D721Med (cell line): ENCODE results near the gene UBE2I.

Experiments used
- DNase-seq: peaks from one replicate; pipeline ENCODE4 v3.0.0; 2011; ENCODE audit warnings: low spot score; ENCODE audit not compliant: insufficient read length
- FAIRE-seq: peaks from 2 replicates; lab custom pipeline; 2011; peaks lifted over from hg19 to GRCh38; lab: Jason Lieb, UNC
- TF ChIP-seq, protein P1 (sequence below): IDR thresholded peaks from 2 replicates; pipeline ENCODE4 v1.5.1; 2012; ENCODE audit warnings: mild to moderate bottlenecking, control low read depth; ENCODE audit not compliant: insufficient read depth; ENCODE audit errors: missing control alignments

The UBE2I gene

DNA sequence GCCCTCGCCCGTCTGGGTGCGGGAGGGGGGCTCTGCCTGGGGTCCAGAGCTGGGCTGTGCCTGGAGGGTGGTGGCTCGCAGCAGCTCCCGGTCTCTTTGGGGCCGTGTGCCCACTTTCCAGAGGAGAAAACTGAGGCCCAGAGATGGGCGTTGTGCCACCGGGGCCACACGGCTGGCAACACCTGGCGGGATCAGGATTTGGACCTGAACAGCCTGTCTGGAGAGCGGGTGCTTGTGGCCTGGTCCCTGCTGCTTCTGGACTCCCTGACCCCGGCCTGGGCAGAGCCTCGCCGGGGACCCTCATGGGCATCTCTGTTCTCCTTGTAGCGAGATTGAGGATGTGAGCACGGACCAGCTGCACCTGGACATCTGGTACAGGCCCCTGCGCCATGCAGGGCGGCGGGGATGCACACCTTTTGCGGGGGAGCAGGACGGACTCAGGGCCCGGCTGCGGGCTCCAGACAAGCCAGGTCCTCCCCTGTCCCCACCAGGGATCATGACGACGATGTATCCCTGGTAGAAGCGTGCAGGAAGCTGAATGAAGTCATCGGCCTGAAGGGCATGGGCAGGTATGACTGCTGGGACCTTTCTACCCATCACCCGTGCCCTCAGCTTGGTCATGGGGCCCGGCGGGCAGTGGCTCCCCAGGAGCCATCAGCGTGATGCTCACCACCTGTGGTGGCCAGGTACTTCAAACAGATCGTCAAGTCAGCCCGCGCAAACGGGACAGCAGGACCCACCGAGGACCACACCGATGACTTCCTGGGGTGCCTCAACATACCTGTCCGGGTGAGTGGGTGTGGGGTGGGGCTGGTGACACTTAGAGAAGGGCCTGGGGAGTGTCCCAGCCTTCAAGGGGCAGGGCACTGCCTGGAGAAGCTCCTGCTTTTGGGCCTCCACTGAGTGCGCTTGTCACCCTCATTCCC, 32.3 kb downstream of the UBE2I start:
- DNase-seq: no peak
- no peak for FAIRE-seq
- TF ChIP-seq, protein P1, sequence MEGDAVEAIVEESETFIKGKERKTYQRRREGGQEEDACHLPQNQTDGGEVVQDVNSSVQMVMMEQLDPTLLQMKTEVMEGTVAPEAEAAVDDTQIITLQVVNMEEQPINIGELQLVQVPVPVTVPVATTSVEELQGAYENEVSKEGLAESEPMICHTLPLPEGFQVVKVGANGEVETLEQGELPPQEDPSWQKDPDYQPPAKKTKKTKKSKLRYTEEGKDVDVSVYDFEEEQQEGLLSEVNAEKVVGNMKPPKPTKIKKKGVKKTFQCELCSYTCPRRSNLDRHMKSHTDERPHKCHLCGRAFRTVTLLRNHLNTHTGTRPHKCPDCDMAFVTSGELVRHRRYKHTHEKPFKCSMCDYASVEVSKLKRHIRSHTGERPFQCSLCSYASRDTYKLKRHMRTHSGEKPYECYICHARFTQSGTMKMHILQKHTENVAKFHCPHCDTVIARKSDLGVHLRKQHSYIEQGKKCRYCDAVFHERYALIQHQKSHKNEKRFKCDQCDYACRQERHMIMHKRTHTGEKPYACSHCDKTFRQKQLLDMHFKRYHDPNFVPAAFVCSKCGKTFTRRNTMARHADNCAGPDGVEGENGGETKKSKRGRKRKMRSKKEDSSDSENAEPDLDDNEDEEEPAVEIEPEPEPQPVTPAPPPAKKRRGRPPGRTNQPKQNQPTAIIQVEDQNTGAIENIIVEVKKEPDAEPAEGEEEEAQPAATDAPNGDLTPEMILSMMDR: no peak

DNA sequence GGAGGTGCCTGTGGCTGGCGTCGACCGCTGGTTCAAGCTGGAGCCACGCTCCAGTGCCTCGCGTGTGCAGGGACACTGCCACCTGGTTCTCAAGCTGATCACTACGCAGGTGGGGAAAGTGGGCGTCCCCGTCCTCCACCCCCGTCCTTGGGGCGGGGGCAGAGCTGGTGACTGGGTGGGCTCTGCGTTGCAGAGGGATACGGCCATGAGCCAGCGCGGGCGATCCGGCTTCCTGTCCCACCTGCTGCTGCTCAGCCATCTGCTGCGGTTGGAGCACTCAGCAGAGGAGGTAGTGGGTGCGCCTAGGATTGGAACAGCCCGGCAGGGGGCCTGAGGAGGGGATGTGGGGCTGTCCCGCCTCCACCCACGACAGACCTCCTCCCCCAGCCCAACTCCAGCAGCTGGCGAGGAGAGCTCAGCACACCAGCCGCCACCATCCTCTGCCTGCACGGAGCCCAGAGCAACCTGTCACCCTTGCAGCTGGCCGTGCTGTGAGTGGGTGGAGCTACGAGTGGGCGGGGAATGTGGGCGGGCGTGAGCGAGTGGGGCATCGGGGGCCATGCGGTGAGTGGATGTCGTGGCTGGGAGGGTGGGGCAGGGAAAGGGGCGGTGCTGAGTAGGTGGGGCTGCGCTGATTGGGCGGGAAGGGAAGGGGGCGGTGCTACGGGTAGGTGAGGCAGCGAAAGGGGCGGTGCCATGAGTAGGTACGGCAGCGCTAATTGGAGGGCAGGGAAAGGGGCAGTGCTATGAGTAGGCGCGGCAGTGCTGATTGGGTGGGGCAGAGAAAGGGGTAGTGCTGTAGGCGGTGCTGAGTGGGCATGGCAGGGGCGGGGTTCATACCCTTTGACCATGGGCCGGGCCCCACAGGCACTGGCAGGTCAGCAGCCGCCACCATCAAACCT, 33.3 kb downstream of the UBE2I start:
- DNase-seq (peak; percentile 100), FAIRE-seq (no peak)
- TF ChIP-seq, protein P1: no peak

DNA sequence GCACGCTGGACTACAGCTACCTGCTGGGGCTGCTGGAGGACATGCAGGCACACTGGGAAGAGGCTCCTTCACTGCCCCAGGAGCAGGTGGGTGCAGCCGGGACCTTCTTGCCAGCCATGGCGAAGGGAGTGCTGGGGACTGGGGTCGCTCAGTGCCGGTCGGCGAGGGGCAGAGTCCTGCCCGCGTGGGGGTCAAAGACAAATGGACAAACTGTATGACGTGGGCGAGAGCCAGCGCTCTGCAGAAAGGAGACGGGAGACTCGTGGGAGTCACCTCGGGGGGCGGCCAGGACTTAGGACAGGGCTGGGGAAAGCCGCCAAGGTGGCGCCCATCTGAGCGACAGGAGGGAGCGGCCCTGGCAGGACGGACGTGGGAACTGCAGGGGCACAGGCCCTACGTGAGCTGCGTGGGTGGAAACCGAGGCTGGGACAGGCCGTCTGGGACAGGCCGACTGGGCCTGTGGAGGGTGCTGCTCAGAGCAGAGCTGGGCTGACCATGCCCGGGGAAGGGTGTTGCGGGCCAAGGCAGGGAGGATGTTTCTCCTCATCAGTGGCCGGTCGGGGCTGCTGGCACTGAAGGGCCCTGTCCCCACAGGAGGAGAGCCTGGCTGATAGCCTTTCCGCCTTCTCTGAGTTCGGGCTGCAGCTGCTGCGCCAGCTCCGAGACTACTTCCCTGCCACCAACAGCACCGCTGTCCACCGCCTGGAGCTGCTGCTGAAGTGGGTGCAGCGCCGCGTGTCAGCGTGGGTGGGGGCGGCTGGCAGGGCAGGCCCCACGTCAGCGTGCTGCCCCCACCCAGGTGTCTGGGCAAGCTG, 34.2 kb downstream of the UBE2I start:
- DNase-seq (no peak), FAIRE-seq (no peak)

DNA sequence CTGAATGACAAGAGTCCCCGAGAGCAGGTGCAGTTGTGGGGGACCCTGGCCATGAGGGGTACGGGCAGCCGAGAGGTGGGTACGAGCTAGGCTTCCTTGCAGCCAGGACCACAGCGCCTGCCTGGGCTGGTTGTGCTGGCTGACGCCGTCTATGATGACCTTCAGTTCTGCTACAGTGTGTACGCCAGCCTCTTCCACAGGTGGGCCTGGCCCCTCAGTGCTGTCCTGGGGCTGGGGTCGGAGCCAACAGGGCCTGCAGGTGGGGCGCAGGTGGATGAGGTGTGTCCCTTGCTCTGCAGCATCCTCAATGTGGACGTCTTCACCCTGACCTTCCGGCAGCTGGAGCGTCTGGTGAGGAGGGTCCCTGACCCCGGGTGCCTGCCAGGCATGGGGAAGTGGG, 35.1 kb downstream of the UBE2I start:
- TF ChIP-seq, protein P1: no peak
- DNase-seq: no peak
- no peak for FAIRE-seq

More for the DNA sequence above, 34.2 kb downstream of the UBE2I start:
- TF ChIP-seq, protein P1: no peak

DNA sequence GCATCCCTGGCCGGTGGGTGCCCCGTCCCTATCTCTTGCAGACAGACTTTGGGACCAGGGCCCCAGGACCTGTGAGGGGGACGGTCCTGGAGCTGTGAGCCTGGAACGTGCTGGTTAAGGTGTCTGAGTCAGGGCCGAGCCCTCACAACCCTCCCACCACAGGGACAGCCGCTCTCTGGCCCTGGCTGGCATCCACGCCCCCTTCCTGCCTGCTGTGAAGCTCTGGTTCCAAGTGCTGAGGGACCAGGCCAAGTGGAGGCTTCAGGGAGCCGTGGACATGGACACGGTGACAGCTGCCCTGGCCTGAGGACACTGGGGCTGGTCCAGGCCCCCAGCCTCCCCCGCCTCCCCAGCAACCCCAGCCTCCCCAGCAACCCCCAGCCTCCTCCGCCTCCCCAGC, 35.7 kb downstream of the UBE2I start:
- FAIRE-seq (no peak), DNase-seq (no peak)
- TF ChIP-seq, protein P1: no peak

DNA sequence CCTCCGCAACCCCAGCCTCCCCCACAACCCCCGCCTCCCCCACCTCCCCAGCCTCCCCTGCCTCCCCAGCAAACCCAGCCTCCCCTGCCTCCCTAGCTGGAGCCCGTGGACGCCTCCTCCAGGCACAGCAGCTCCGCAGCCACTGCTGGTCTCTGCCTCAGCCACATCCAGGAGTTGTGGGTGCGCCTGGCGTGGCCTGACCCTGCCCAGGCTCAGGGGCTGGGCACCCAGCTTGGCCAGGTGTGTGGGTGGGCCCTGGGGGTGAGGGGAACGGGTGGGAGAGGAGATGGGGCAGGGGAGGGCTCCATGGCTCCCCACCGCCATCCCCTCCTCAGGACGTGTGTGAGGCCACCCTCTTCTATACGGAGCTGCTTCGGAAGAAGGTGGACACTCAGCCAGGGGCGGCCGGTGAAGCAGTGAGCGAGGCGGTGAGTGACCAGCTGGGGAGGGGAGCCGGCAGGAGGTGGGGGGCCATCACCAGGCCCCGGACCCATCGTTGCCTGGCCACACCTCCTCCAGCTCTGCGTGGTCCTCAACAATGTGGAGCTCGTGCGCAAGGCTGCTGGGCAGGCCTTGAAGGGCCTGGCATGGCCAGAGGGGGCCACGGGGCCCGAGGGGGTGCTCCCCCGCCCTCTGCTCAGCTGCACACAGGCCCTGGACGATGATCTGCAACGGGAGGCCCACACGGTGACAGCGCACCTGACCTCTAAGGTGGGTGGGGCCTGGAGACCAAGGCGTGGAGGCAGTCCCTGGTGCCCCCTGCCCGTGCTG, 36.4 kb downstream of the UBE2I start:
- DNase-seq (no peak), FAIRE-seq (no peak)
- TF ChIP-seq, protein P1: no peak
